HG03565 (cell line): ENCODE measurements around the gene ALDH2.
"Not testable (repeated sequence)": the region's sequence is repeated elsewhere in the genome, so short reads cannot be mapped to it uniquely, and the experiment has no call there.

Source experiments
- ATAC-seq: cut with Tn5 transposase; IDR thresholded peaks from one replicate; pipeline ENCODE4 v1.9.1; 2021; ENCODE audit warnings: mild to moderate bottlenecking, moderate library complexity; ENCODE audit not compliant: unreplicated experiment

Gene ALDH2

GRCh38 chr12:111758120-111758561 lies 8.6 kb upstream of the ALDH2 start:
- no peak for ATAC-seq

GRCh38 chr12:111759271-111759670 lies 7.5 kb upstream of the ALDH2 start:
- no peak for ATAC-seq

- no peak for ATAC-seq
Measured at GRCh38 chr12:111759991-111760390, 6.7 kb upstream of the ALDH2 start.

GRCh38 chr12:111761099-111761498 lies 5.6 kb upstream of the ALDH2 start:
- no peak for ATAC-seq

- ATAC-seq: no peak
Measured at GRCh38 chr12:111761706-111762105, 5.0 kb upstream of the ALDH2 start.

- ATAC-seq: not testable (repeated sequence)
Measured at GRCh38 chr12:111763552-111763951, 3.2 kb upstream of the ALDH2 start.

- no peak for ATAC-seq
Measured at GRCh38 chr12:111764120-111764821, 2.5 kb upstream of the ALDH2 start.

- ATAC-seq: no peak
Measured at GRCh38 chr12:111767362-111768158, 827 bp downstream of the ALDH2 start.

GRCh38 chr12:111768159-111768895 lies 1.6 kb downstream of the ALDH2 start:
- no peak for ATAC-seq

- no peak for ATAC-seq
Measured at GRCh38 chr12:111769599-111769998, 2.9 kb downstream of the ALDH2 start.

GRCh38 chr12:111773801-111774551 lies 7.2 kb downstream of the ALDH2 start:
- ATAC-seq: no peak

- ATAC-seq: no peak
Measured at GRCh38 chr12:111775205-111776193, 8.8 kb downstream of the ALDH2 start.

GRCh38 chr12:111776836-111777344 lies 10.2 kb downstream of the ALDH2 start:
- ATAC-seq: no peak

GRCh38 chr12:111777345-111778045 lies 10.8 kb downstream of the ALDH2 start:
- ATAC-seq: no peak

- ATAC-seq: no peak
Measured at GRCh38 chr12:111780166-111780565, 13.4 kb downstream of the ALDH2 start.

GRCh38 chr12:111780615-111781014 lies 13.9 kb downstream of the ALDH2 start:
- ATAC-seq: no peak

- no peak for ATAC-seq
Measured at GRCh38 chr12:111781085-111781658, 14.4 kb downstream of the ALDH2 start.

- no peak for ATAC-seq
Measured at GRCh38 chr12:111783046-111783445, 16.3 kb downstream of the ALDH2 start.
